ENCODE results near the gene MYLK. TPM values are rescaled to one million over a fixed set of nuclear protein-coding genes. Genes with fewer than 3 reads are reported as not detected.

The MYLK gene
- total and polyA plus RNA-seq, 2 of the 4 experiments (the other 2 are of a cell fraction): 299 to 484 TPM

GRCh38 chr3:123737168-123737567, 147.0 kb downstream of the MYLK start:
- Histone ChIP-seq H2AK9ac (replicated peaks; ENCODE audit: low read depth, low read length, poor library complexity) (no peak overlapping the region), H4K20me1 (ENCODE audit: insufficient read depth, low read length) (no peaks in the 10 kb centered on the region), H3K4me2 (ENCODE audit: low read depth, low read length) (no peak overlapping the region), H2AFZ (replicated peaks; ENCODE audit: low read length, poor library complexity) (no peak overlapping the region), H3K56ac (ENCODE audit: extremely low read depth, insufficient read depth, low read length) (no peak overlapping the region), H3K27me3 (ENCODE audit: control insufficient read depth, insufficient read depth, low read length) (no peaks in the 10 kb centered on the region), H3K79me1 (ENCODE audit: low read depth in 1 of 2, low read length in 2 of 2) (peaks cover 19 to 69% of the 10 kb centered on the region in 2 experiments), H4K8ac (ENCODE audit: low read depth in 2 of 2, low read length in 2 of 2) (peak overlapping the region; percentile 45 to 98; a peak in 2 of 4 replicates), H3K14ac (replicated peaks; ENCODE audit: low read depth, low read length) (peak overlapping the region; percentile 40; the same call in 1 of the 2 replicates), H3K4ac (ENCODE audit: low read depth, low read length) (peak overlapping the region; percentile 97), H3K18ac (ENCODE audit: low read depth, low read length) (peak overlapping the region; percentile 23; the same call in 1 of the 2 replicates), H3K9me1 (ENCODE audit: insufficient read depth, low read length) (peaks cover 54% of the 10 kb centered on the region), H3K4me3 (ENCODE audit: insufficient read depth, low read depth, low read length) (no peak overlapping the region), H3K27ac (ENCODE audit: insufficient read depth, low read length) (peak overlapping the region; percentile 19; the same call in 1 of the 2 replicates), H3K4me1 (ENCODE audit: control insufficient read depth, insufficient read depth, low read length) (peaks cover 47% of the 10 kb centered on the region), H3K36me3 (ENCODE audit: control insufficient read depth, insufficient read depth, low read length) (peaks cover 60% of the 10 kb centered on the region), H3K9me3 (ENCODE audit: control insufficient read depth, insufficient read depth, low read length) (no peaks in the 10 kb centered on the region), H3K9ac (ENCODE audit: low read depth, low read length) (no peak overlapping the region), H2BK15ac (ENCODE audit: low read depth, low read length) (peak overlapping the region; percentile 66; the same call in 1 of the 3 replicates), H2BK20ac (ENCODE audit: low read depth, low read length) (peak overlapping the region; percentile 67), H3K23ac (ENCODE audit: low read depth, low read length) (no peak overlapping the region), H2BK120ac (ENCODE audit: low read depth, low read length) (peak overlapping the region; percentile 99), H4K5ac (ENCODE audit: low read depth, low read length) (peak overlapping the region; percentile 27; the same call in 1 of the 2 replicates), H2AK5ac (ENCODE audit: low read depth, low read length) (peak overlapping the region; percentile 79), H4K91ac (ENCODE audit: insufficient read depth, low read depth, low read length) (peak overlapping the region; percentile 98), H2BK5ac (ENCODE audit: low read depth, low read length, poor library complexity, severe bottlenecking) (peak overlapping the region; percentile 57)
- ATAC-seq (ENCODE audit: low read depth) (no peak), DNase-seq (no peak)
- WGBS, 2 experiments (ENCODE audit: extremely low coverage in 2 of 2, insufficient read length in 1 of 2): 87% methylated on average over 8 of the region's 14 CpGs; no CpG with 5 or more reads in 1 of the 2 experiments
- ChIA-PET CTCF (interaction anchor here (1.0 kb wide), 1 partner anchor 36 kb away, joined by 3 read pairs; no protein-coding TSS in a partner anchor), POLR2A (ENCODE audit: unreplicated experiment) (no interaction called here)
- in situ Hi-C loops (cut with MboI; ENCODE audit: low sequenced_read_pairs): no loop called here
- intact Hi-C loops (cut with micrococcal nuclease): no loop called here
- BruUV-seq (replicated peaks): no TSS peak
- dilution Hi-C loops (cut with HindIII; ENCODE audit: low sequenced_read_pairs, unreplicated experiment): no loop called here
- TF ChIP-seq CHD1 (IDR thresholded peaks at IDR 0.05; ENCODE audit: low read depth, low read length): no peak
- TF ChIP-seq POLR2A (IDR thresholded peaks at IDR 0.05; ENCODE audit: low read depth, low read length): no peak
- no peak for TF ChIP-seq ELK1 (IDR thresholded peaks at IDR 0.05; ENCODE audit: borderline replicate concordance, low read depth, low read length)
- TF ChIP-seq MAFK (IDR thresholded peaks at IDR 0.05; ENCODE audit: low read depth, low read length): no peak
- TF ChIP-seq MAZ (IDR thresholded peaks at IDR 0.05; ENCODE audit: borderline replicate concordance, low read depth, low read length): no peak
- no peak for TF ChIP-seq CEBPB (IDR thresholded peaks at IDR 0.05; ENCODE audit: low read depth, low read length)
- TF ChIP-seq MXI1 (IDR thresholded peaks at IDR 0.05; ENCODE audit: borderline replicate concordance, low read depth, low read length): no peak
- no peak for TF ChIP-seq NFE2L2 (IDR thresholded peaks at IDR 0.05; ENCODE audit: low read depth, low read length)
- no peak for TF ChIP-seq BHLHE40 (IDR thresholded peaks at IDR 0.05; ENCODE audit: low read depth, low read length)
- no peak for TF ChIP-seq CTCF (conservative IDR thresholded peaks at IDR 0.05; ENCODE audit: low read depth, low read length)
- TF ChIP-seq USF2 (IDR thresholded peaks at IDR 0.05; ENCODE audit: low read depth, low read length): no peak
- no peak for TF ChIP-seq RAD21 (IDR thresholded peaks at IDR 0.05; ENCODE audit: low read length)
- no peak for TF ChIP-seq RCOR1 (IDR thresholded peaks at IDR 0.05; ENCODE audit: insufficient replicate concordance, low read length)
- no peak for TF ChIP-seq FOS (IDR thresholded peaks at IDR 0.05; ENCODE audit: low read depth, low read length)
- TF ChIP-seq SMC3 (IDR thresholded peaks at IDR 0.05; ENCODE audit: low read depth, low read length): no peak
- TF ChIP-seq RFX5 (IDR thresholded peaks at IDR 0.05; ENCODE audit: low read depth, low read length): no peak

Measured in IMR-90 (cell line).